K562 (cell line): Measurements from ENCODE around the gene LIX1. TPM values are rescaled to one million over a fixed set of nuclear protein-coding genes. Genes with fewer than 3 reads are reported as not detected.

ENCODE experiments used
- CBX1 ChIP-seq: sonication (generic); IDR thresholded peaks from 2 replicates; pipeline ENCODE4 v1.6.1; 2016; ENCODE audit warnings: antibody characterized with exemption, low read depth, mild to moderate bottlenecking
- CBX8 ChIP-seq: fragments of 200-600 bp; sonication (generic); IDR thresholded peaks from 2 replicates; pipeline ENCODE4 v1.6.1; 2012; ENCODE audit warnings: borderline replicate concordance, mixed run types, low read depth, mild to moderate bottlenecking, moderate library complexity, mixed read lengths, low read length, control low read depth, inconsistent platforms; ENCODE audit not compliant: poor library complexity, severe bottlenecking; ENCODE audit errors: extremely low read depth
- CEBPG ChIP-seq, 3 experiments: fragments of 200-800 bp in 1 of 3; sonication (Bioruptor generic) in 1 of 3; sonication (generic) in 1 of 3; formaldehyde crosslinking in 1 of 3; IDR thresholded peaks in 2 of 3; conservative IDR thresholded peaks in 1 of 3; 2 replicates each; pipeline versions ENCODE4 v1.6.1 to v1.8.0; 2016 to 2022; ENCODE audit warnings: missing compliant biosample characterization in 2 of 3, missing genetic modification characterization in 2 of 3, mild to moderate bottlenecking in 1 of 3, missing genetic modification reagents in 1 of 3
- MAFG ChIP-seq: fragments of 450-650 bp; conservative IDR thresholded peaks from 2 replicates; pipeline ENCODE4 v1.6.1; 2016; ENCODE audit warnings: missing genetic modification characterization, missing compliant biosample characterization
- MBD2 ChIP-seq: sonication (generic); IDR thresholded peaks from 2 replicates; pipeline ENCODE4 v1.6.1; 2016; ENCODE audit warnings: low read depth, borderline replicate concordance
- NUFIP1 ChIP-seq: fragments of 450-650 bp; IDR thresholded peaks from 2 replicates; pipeline ENCODE4 v1.6.1; 2018; ENCODE audit not compliant: partially characterized antibody
- POLR2B ChIP-seq: fragments of 450-650 bp; IDR thresholded peaks from 2 replicates; pipeline ENCODE4 v1.6.1; 2018; ENCODE audit warnings: low read depth; ENCODE audit not compliant: partially characterized antibody
- POU5F1 ChIP-seq: fragments of 150-350 bp; IDR thresholded peaks from 2 replicates; pipeline ENCODE4 v1.6.1; 2014; ENCODE audit warnings: borderline replicate concordance, low read length, low read depth, mild to moderate bottlenecking; ENCODE audit not compliant: partially characterized antibody
- RBM22 ChIP-seq: fragments of 200-400 bp; formaldehyde crosslinking; IDR thresholded peaks from 2 replicates; pipeline ENCODE4 v1.6.1; 2018; ENCODE audit warnings: low read length, low read depth; ENCODE audit not compliant: poor library complexity, severe bottlenecking
- RCOR1 ChIP-seq, 2 experiments: IDR thresholded peaks; 2 replicates each; pipeline ENCODE4 v1.6.1; 2012; ENCODE audit warnings: low read depth in 2 of 2, low read length in 2 of 2, borderline replicate concordance in 1 of 2, improper control_type of control experiment in 1 of 2
- RUNX1 ChIP-seq: sonication (generic); IDR thresholded peaks from 2 replicates; pipeline ENCODE4 v1.6.1; 2016; ENCODE audit warnings: antibody characterized with exemption, low read depth
- SAP30 ChIP-seq: fragments of 200-600 bp; sonication (generic); IDR thresholded peaks from 2 replicates; pipeline ENCODE4 v1.6.1; 2012; ENCODE audit warnings: borderline replicate concordance, low read depth, mild to moderate bottlenecking, moderate library complexity, low read length, control low read depth, inconsistent platforms; ENCODE audit not compliant: insufficient read depth, poor library complexity, severe bottlenecking
- SLC30A9 ChIP-seq: fragments of 250-450 bp; sonication (Bioruptor Pico); IDR thresholded peaks from 2 replicates; pipeline ENCODE4 v1.8.0; 2022; ENCODE audit warnings: mild to moderate bottlenecking, moderate library complexity
- SNRNP70 ChIP-seq: fragments of 200-400 bp; formaldehyde crosslinking; optimal IDR thresholded peaks from 2 replicates; pipeline ENCODE3; 2017; ENCODE audit warnings: low read depth, low read length
- TCF7 ChIP-seq: sonication (generic); IDR thresholded peaks from 2 replicates; pipeline ENCODE4 v1.6.1; 2016; ENCODE audit warnings: antibody characterized with exemption, borderline replicate concordance
- TEAD4 ChIP-seq, 2 experiments: sonication (generic) in 1 of 2; formaldehyde crosslinking in 1 of 2; IDR thresholded peaks; 2 replicates each; pipeline versions ENCODE4 v1.6.1 to v1.8.0; 2012 to 2022; ENCODE audit warnings: borderline replicate concordance in 1 of 2, inconsistent platforms in 1 of 2, low read length in 1 of 2, mild to moderate bottlenecking in 1 of 2, missing genetic modification reagents in 1 of 2
- YBX1 ChIP-seq: fragments of 450-650 bp; IDR thresholded peaks from 2 replicates; pipeline ENCODE4 v1.7.1; 2016; ENCODE audit warnings: mild to moderate bottlenecking
- ZBTB1 ChIP-seq: sonication (generic); formaldehyde crosslinking; IDR thresholded peaks from 2 replicates; pipeline ENCODE4 v1.8.1; 2023; ENCODE audit warnings: missing genetic modification reagents, low read depth, mild to moderate bottlenecking, borderline replicate concordance
- ZFX ChIP-seq: sonication (generic); formaldehyde crosslinking; IDR thresholded peaks from 2 replicates; pipeline ENCODE4 v1.8.0; 2022; ENCODE audit warnings: mild to moderate bottlenecking, missing genetic modification reagents, moderate library complexity
- ZNF133 ChIP-seq: fragments of 250-450 bp; sonication (Bioruptor Pico); IDR thresholded peaks from 2 replicates; pipeline ENCODE4 v1.4.0; 2020; ENCODE audit warnings: mild to moderate bottlenecking
- ZNF134 ChIP-seq: fragments of 250-450 bp; sonication (Bioruptor Pico); conservative IDR thresholded peaks from 2 replicates; pipeline ENCODE4 v1.4.0; 2020
- ZNF76 ChIP-seq: fragments of 250-450 bp; sonication (Bioruptor Pico); IDR thresholded peaks from 2 replicates; pipeline ENCODE4 v1.4.0; 2020; ENCODE audit warnings: mild to moderate bottlenecking, moderate library complexity, borderline replicate concordance
- polyA plus RNA-seq, 8 experiments: library from polyadenylated mRNA; depleted of rRNA in 4 of 8; stranded (reverse) in 5 of 8; unstranded in 3 of 8; fragments of >200 nt; fragmentation: Nextera tagmentation in 2 of 8; fragmentation: Illumina TruSeq in 1 of 8; extraction: Ambion mirVana in 2 of 8; extraction: Trizol in 1 of 8; gene quantifications; 2 replicates each; pipeline versions ENCODE4 v1.2.1 to v1.2.3, GENCODE V29; 2011 to 2014; ENCODE audit warnings: inconsistent platforms in 1 of 8, missing spikeins in 1 of 8
- total RNA-seq, 7 experiments: library from RNA; depleted of rRNA in 6 of 7; stranded (reverse); fragments of >200 nt in 6 of 7; fragmentation: Illumina TruSeq in 2 of 7; extraction: Trizol in 2 of 7; gene quantifications; 2 replicates each; pipeline versions ENCODE4 v1.2.1 to v1.2.3, GENCODE V29; 2011 to 2021; ENCODE audit warnings: low replicate concordance in 1 of 7
- TF ChIP-seq, protein P1 (sequence below): sonication (generic); formaldehyde crosslinking; IDR thresholded peaks from 2 replicates; pipeline ENCODE4 v1.8.0; 2023; ENCODE audit warnings: mild to moderate bottlenecking, missing genetic modification reagents

The LIX1 gene
- total and polyA plus RNA-seq, 9 of the 15 experiments (the other 6 are each of a cell fraction or from before 2014, with no cell fraction given), result 0.01 to 0.18 TPM; not detected in 7

GRCh38 chr5:97182571-97183099 lies 40.2 kb upstream of the LIX1 start (continued):
- TF ChIP-seq ZNF134 (no peak), YBX1 (no peak), SLC30A9 (CRISPR knock-in tag) (no peak), CEBPG (CRISPR knock-in tag; IDR thresholded peaks at IDR 0.05) (no peak), CEBPG (tag; conservative IDR thresholded peaks at IDR 0.05 in 1 of 2, IDR thresholded peaks at IDR 0.05 in 1 of 2) (no peak), TCF7 (0 out of 2 replicates have a peak, but pooled peaks have one; percentile 8), MBD2 (0 out of 2 replicates have a peak, but pooled peaks have one; percentile 18), POLR2B (no peak), ZNF133 (CRISPR knock-in tag) (no peak), SNRNP70 (no peak), NUFIP1 (no peak), SAP30 (peak; percentile 51), CBX1 (no peak), RCOR1 (IDR thresholded peaks at IDR 0.05; ENCODE audit: borderline replicate concordance in 1 of 2, low read depth in 2 of 2, low read length in 2 of 2) (no peak), TEAD4 (IDR thresholded peaks at IDR 0.05; ENCODE audit: low read length) (no peak), TEAD4 (CRISPR knock-in tag; IDR thresholded peaks at IDR 0.05; ENCODE audit: borderline replicate concordance) (no peak), MAFG (tag) (no peak), ZNF76 (CRISPR knock-in tag) (no peak), POU5F1 (no peak), RBM22 (no peak), ZFX (CRISPR knock-in tag) (peak; percentile 43; the same call in 1 of the 2 replicates), ZBTB1 (CRISPR knock-in tag) (no peak), RUNX1 (no peak), CBX8 (no peak)
- TF ChIP-seq, protein P1, sequence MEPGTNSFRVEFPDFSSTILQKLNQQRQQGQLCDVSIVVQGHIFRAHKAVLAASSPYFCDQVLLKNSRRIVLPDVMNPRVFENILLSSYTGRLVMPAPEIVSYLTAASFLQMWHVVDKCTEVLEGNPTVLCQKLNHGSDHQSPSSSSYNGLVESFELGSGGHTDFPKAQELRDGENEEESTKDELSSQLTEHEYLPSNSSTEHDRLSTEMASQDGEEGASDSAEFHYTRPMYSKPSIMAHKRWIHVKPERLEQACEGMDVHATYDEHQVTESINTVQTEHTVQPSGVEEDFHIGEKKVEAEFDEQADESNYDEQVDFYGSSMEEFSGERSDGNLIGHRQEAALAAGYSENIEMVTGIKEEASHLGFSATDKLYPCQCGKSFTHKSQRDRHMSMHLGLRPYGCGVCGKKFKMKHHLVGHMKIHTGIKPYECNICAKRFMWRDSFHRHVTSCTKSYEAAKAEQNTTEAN (CRISPR knock-in tag), result no peak
